Spleen (tissue), 11 donors: ENCODE results near the gene P2RX7. TPM values are rescaled to one million over a fixed set of nuclear protein-coding genes. Genes with fewer than 3 reads are reported as not detected.
"Not testable (repeated sequence)": the region's sequence is repeated elsewhere in the genome, so short reads cannot be mapped to it uniquely, and the experiment has no call there.

Experiments used
- DNase-seq: peaks from one replicate; pipeline ENCODE4 v3.0.0-alpha.2; 2020
- H3K27ac ChIP-seq, 8 donors: fragments of 200-600 bp; sonication (generic) in 7 of 8; 1 replicate in 4 of 8; 2 replicates in 4 of 8; pipeline versions ENCODE4 v1.5.0 to v1.8.0; 2016 to 2021; ENCODE audit warnings: inconsistent platforms in 4 of 8, mild to moderate bottlenecking in 4 of 8, moderate library complexity in 1 of 8
- H3K27me3 ChIP-seq, 7 donors: fragments of 200-600 bp; sonication (generic) in 6 of 7; replicated peaks in 1 of 7; 1 replicate in 4 of 7; 2 replicates in 3 of 7; pipeline versions ENCODE4 v1.5.0 to v1.8.0; 2016 to 2021; ENCODE audit warnings: inconsistent platforms in 3 of 7, mild to moderate bottlenecking in 1 of 7
- H3K36me3 ChIP-seq, 6 donors: fragments of 200-600 bp; sonication (generic) in 5 of 6; 1 replicate in 4 of 6; 2 replicates in 2 of 6; pipeline versions ENCODE4 v1.5.0 to v1.8.0; 2016 to 2021; ENCODE audit warnings: inconsistent platforms in 2 of 6
- H3K4me1 ChIP-seq, 6 donors: fragments of 200-600 bp; sonication (generic) in 5 of 6; 1 replicate in 3 of 6; 2 replicates in 3 of 6; pipeline versions ENCODE4 v1.5.0 to v1.8.0; 2016 to 2021; ENCODE audit warnings: inconsistent platforms in 3 of 6
- H3K4me3 ChIP-seq, 8 donors: fragments of 200-600 bp; sonication (generic) in 7 of 8; 1 replicate in 4 of 8; 2 replicates in 4 of 8; pipeline versions ENCODE4 v1.5.0 to v1.8.0; 2016 to 2021; ENCODE audit warnings: inconsistent platforms in 4 of 8, mild to moderate bottlenecking in 4 of 8, moderate library complexity in 2 of 8
- H3K9me3 ChIP-seq, 8 donors: fragments of 200-600 bp; sonication (generic) in 7 of 8; 1 replicate in 4 of 8; 2 replicates in 4 of 8; pipeline versions ENCODE4 v1.5.0 to v1.8.0; 2016 to 2021; ENCODE audit warnings: inconsistent platforms in 4 of 8
- POLR2A ChIP-seq, 3 donors: fragments of 450-650 bp; IDR thresholded peaks; one replicate each; pipeline ENCODE4 v1.5.1; 2017; ENCODE audit warnings: antibody characterized with exemption in 3 of 3, mild to moderate bottlenecking in 1 of 3
- POLR2AphosphoS5 ChIP-seq, 3 donors: sonication (generic); formaldehyde crosslinking; IDR thresholded peaks; one replicate each; pipeline ENCODE4 v1.5.1; 2017; ENCODE audit warnings: antibody characterized with exemption in 3 of 3
- WGBS, 5 donors: extraction: QIAGEN DNeasy Blood & Tissue Kit in 3 of 5; methylation state at CpG; one replicate each; pipeline versions ENCODE4 v1.1.5 to v1.1.7; 2013 to 2018; 5-methylcytosine and 5-hydroxymethylcytosine counted together
- intact Hi-C: fragments of 100-400 bp; cut with DNase I; formaldehyde crosslinking; loops from one replicate; pipeline ENCODE4 v1.15.0; 2023; ENCODE audit warnings: low total_unique reads
- polyA plus RNA-seq, 3 donors: library from polyadenylated mRNA; stranded (reverse); fragments of 200-250 nt; gene quantifications; one replicate each; pipeline ENCODE4 v1.2.1, GENCODE V29; 2013
- total RNA-seq, 7 donors: library from RNA; depleted of rRNA in 3 of 7; stranded (reverse); fragments of >200 nt in 3 of 7; fragmentation: NEBNext Ultra II Directional in 4 of 7; extraction: Animal tissue kit (Norgen Biotek cat#: 25700) in 4 of 7; gene quantifications; one replicate each; pipeline versions ENCODE4 v1.1.0 to v1.2.1, GENCODE V29; 2016 to 2021
- TF ChIP-seq, protein P1 (sequence below), 11 experiments: fragments of 200-600 bp in 7 of 11; fragments of 450-650 bp in 4 of 11; sonication (generic) in 4 of 11; IDR thresholded peaks in 8 of 11; conservative IDR thresholded peaks in 3 of 11; 1 replicate in 7 of 11; 2 replicates in 4 of 11; pipeline versions ENCODE4 v1.4.0 to v1.8.0; 2016 to 2021; ENCODE audit warnings: antibody characterized with exemption in 11 of 11, inconsistent platforms in 4 of 11, mild to moderate bottlenecking in 1 of 11
- donor health status: healthy with polysubstance abuse.
- donor health status: DM: no; HTN: no; CAD: no; lungs with moderate emphysema.
- donor health status: DM: no; HTN: no; CAD: no.
- donor health status: Bipolar disorder and iron deficiency.
- donor health status: healthy.
- donor health status: DM: no; HTN: no; CAD: no.
- donor health status: DM: yes; HTN: yes; CAD: no.

The P2RX7 gene
- total and polyA plus RNA-seq, 10 donors = 1.8 to 12.3 (median 9.0) TPM

DNA sequence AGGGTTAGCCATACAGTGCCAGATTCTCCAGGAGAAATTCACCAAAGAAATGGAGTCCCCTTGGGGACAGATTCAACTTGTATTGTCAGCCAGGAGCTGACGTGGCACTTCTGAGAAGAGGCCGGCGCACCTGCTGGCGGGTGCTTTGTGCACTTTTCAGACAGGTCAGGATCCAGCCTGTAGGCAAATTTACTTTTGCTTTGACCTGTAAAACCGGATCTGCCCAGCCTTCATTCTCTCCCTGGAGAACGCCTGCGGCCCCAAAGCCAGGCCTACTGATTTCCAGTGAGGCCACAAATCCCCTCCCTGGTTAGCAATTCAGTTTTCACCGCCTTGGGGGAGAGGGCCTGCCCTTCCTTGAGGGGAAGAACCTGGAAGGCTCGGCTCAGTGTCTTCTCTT lies 94.6 kb downstream of the P2RX7 start:
- Histone ChIP-seq H3K9me3 (no peaks in the 10 kb centered on the region), H3K4me1 (peaks cover 0 to 48% (median 26%) of the 10 kb centered on the region in 6 donors), H3K27me3 (no peaks in the 10 kb centered on the region), H3K36me3 (peaks cover 0 to 82% (median 25%) of the 10 kb centered on the region in 6 donors), H3K4me3 (no peak overlapping the region), H3K27ac (peak overlapping the region in 3 of 8 donors; percentile 21 to 61 (median 58))
- intact Hi-C loops = loop anchor here (10.0 kb wide), 1 partner anchor 112 kb away; no protein-coding TSS in a partner anchor
- 76 to 96% (median 83%) methylated on average over 9 of the region's 9 CpGs for WGBS, 5 donors
- peak; percentile 77 for DNase-seq
- TF ChIP-seq POLR2A (IDR thresholded peaks at IDR 0.05) = no peak
- no peak for TF ChIP-seq POLR2AphosphoS5 (IDR thresholded peaks at IDR 0.05)
- TF ChIP-seq, protein P1, sequence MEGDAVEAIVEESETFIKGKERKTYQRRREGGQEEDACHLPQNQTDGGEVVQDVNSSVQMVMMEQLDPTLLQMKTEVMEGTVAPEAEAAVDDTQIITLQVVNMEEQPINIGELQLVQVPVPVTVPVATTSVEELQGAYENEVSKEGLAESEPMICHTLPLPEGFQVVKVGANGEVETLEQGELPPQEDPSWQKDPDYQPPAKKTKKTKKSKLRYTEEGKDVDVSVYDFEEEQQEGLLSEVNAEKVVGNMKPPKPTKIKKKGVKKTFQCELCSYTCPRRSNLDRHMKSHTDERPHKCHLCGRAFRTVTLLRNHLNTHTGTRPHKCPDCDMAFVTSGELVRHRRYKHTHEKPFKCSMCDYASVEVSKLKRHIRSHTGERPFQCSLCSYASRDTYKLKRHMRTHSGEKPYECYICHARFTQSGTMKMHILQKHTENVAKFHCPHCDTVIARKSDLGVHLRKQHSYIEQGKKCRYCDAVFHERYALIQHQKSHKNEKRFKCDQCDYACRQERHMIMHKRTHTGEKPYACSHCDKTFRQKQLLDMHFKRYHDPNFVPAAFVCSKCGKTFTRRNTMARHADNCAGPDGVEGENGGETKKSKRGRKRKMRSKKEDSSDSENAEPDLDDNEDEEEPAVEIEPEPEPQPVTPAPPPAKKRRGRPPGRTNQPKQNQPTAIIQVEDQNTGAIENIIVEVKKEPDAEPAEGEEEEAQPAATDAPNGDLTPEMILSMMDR (IDR thresholded peaks at IDR 0.05 in 8 of 11, conservative IDR thresholded peaks at IDR 0.05 in 3 of 11) = no peak

DNA sequence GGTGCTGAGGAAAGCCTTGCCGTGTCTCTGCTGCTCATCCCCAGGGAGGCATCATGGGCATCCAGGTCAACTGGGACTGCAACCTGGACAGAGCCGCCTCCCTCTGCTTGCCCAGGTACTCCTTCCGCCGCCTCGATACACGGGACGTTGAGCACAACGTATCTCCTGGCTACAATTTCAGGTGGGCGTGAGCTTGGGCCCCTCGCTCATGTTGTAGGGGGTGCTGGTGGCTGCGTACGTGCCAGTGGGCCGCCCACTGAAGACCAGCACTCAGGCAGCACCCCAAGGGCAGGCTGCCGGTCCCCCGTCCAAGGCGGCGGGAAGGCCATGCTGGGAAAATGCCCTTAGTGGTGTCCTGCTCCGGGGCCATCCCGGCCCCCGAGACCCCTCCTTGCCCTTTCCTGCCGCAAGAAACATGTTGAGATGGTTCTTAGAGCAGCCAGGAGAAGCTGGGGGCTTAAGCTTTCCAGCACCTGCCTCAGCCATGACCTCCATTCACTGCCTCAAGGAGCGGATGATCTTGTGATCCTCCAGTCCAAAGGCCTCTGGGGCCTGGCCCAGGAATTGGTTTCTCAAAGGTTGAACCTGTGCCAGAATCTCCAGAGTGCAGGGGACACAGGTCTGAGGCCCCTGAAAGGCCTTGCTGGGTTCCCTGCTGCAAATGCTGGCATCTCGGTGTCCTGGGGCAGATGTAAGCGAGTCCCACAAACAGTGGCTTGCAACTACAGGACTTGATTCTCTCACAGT lies 96.4 kb downstream of the P2RX7 start:
- no peak for DNase-seq
- peaks cover 0 to 31% (median 14%) of the 10 kb centered on the region in 6 donors for H3K4me1 ChIP-seq
- WGBS, 5 donors = 94 to 99% (median 95%) methylated on average over 13 to 24 of the region's 24 CpGs
- no peaks in the 10 kb centered on the region for H3K9me3 ChIP-seq
- peaks cover 0 to 82% (median 36%) of the 10 kb centered on the region in 6 donors for H3K36me3 ChIP-seq
- TF ChIP-seq POLR2AphosphoS5 (IDR thresholded peaks at IDR 0.05) = peak; percentile 3 to 64 (median 24)
- no peak for TF ChIP-seq POLR2A (IDR thresholded peaks at IDR 0.05)
- TF ChIP-seq, protein P1 (IDR thresholded peaks at IDR 0.05 in 8 of 11, conservative IDR thresholded peaks at IDR 0.05 in 3 of 11) = no peak
- peak overlapping the region in 1 of 8 donors; percentile 11 for H3K27ac ChIP-seq
- H3K27me3 ChIP-seq = no peaks in the 10 kb centered on the region
- intact Hi-C loops = loop anchor here (10.0 kb wide), 1 partner anchor 114 kb away; no protein-coding TSS in a partner anchor
- H3K4me3 ChIP-seq = no peak overlapping the region

DNA sequence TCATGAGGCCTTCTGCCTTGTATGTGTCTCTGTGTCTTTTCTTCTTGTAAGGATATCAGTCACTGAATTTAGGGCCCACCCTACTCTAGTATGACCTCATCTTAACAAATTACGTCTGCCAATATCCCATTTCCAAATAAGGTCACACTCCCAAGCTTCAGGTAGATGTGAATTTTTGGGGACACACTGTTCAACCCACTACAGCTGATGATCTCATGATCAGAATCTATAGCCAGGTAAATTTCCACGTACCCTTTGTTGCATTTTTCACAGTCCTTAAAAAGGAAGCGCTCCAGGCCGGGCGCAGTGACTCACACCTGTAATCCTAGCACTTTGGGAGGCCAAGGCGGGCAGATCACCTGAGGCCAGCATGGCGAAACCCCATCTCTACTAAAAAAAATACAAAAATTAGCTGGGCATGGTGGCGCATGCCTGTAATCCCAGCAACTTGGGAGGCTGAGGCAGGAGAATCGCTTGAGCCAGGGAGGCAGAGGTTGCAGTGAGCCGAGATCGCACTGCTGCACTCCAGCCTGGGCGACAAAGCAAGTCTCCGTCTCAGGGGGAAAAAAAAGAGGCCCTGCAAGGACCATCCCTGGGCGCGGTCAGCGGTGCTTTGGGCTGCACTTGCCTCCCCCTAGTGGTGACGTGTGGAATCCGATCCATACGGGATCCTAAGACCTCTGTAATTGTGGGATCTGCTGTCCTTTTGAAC lies 97.3 kb downstream of the P2RX7 start:
- peak; percentile 89 for DNase-seq
- Histone ChIP-seq H3K36me3 (peaks cover 0 to 83% (median 43%) of the 10 kb centered on the region in 6 donors), H3K4me1 (peaks cover 0 to 23% (median 9%) of the 10 kb centered on the region in 6 donors), H3K27ac (peak overlapping the region in 1 of 8 donors; percentile 28)
- not testable (repeated sequence) for H3K4me3 ChIP-seq, H3K27me3 ChIP-seq, H3K9me3 ChIP-seq
- WGBS, 5 donors = 43 to 49% (median 45%) methylated on average over 19 of the region's 19 CpGs
- intact Hi-C loops = loop anchor here (2.0 to 10.0 kb wide), 2 partner anchors 115 to 169 kb away; no protein-coding TSS in a partner anchor
- TF ChIP-seq, protein P1 (IDR thresholded peaks at IDR 0.05 in 8 of 11, conservative IDR thresholded peaks at IDR 0.05 in 3 of 11) = peak; percentile 57 to 89 (median 82)
- TF ChIP-seq POLR2AphosphoS5 (IDR thresholded peaks at IDR 0.05) = peak; percentile 46 to 65 (median 53)
